PC-3 (cell line): ENCODE measurements around the gene NSMCE1. TPM values are rescaled to one million over a fixed set of nuclear protein-coding genes. Genes with fewer than 3 reads are reported as not detected.

Experiments used
- ATAC-seq: fragments of 200-7000 bp; cut with Tn5 transposase; 2 replicates; pipeline ENCODE4 v1.9.1; 2020; ENCODE audit warnings: mild to moderate bottlenecking, moderate library complexity
- BruUV-seq: library from RNA; stranded (reverse); fragments of 400-500 nt; replicated peaks from 2 replicates; lab custom pipeline; 2021; lab: Mats Ljungman, UMichigan
- CTCF ChIA-PET: fragments of 300-600 bp; sonication (Branson Sonifier 250); formaldehyde crosslinking; loops from one replicate; lab custom pipeline; 2022; ENCODE audit warnings: antibody characterized with exemption; lab: Charles Lee
- POLR2A ChIA-PET: fragments of 300-600 bp; sonication (Branson Sonifier 250); formaldehyde crosslinking; loops from one replicate; lab custom pipeline; 2022; ENCODE audit warnings: antibody characterized with exemption; ENCODE audit not compliant: unreplicated experiment; lab: Charles Lee
- DNase-seq: peaks from one replicate; pipeline ENCODE4 v3.0.0-alpha.2; 2015
- H2AFZ ChIP-seq: fragments of 300-600 bp; sonication (generic); 2 replicates; pipeline ENCODE4 v1.6.0; 2016; ENCODE audit warnings: antibody characterized with exemption, low read length
- H3F3A ChIP-seq: fragments of 300-600 bp; sonication (generic); one replicate; pipeline ENCODE4 v1.6.0; 2017; ENCODE audit warnings: antibody characterized with exemption, low read length, control low read depth, mild to moderate bottlenecking; ENCODE audit not compliant: unreplicated experiment
- H3K27ac ChIP-seq: fragments of 300-600 bp; sonication (generic); 2 replicates; pipeline ENCODE4 v1.5.1; 2016; ENCODE audit warnings: mild to moderate bottlenecking, low read length
- H3K27me3 ChIP-seq: fragments of 300-600 bp; sonication (generic); 2 replicates; pipeline ENCODE4 v1.6.1; 2016; ENCODE audit warnings: low read length, mixed read lengths
- H3K36me3 ChIP-seq: fragments of 300-600 bp; sonication (generic); 2 replicates; pipeline ENCODE4 v1.6.1; 2016; ENCODE audit warnings: low read depth, mixed run types, low read length, mixed read lengths
- H3K4me1 ChIP-seq: fragments of 300-600 bp; sonication (generic); 2 replicates; pipeline ENCODE4 v1.5.1; 2016; ENCODE audit warnings: low read length; ENCODE audit not compliant: insufficient read depth
- H3K4me2 ChIP-seq: fragments of 300-600 bp; sonication (generic); 2 replicates; pipeline ENCODE4 v1.6.0; 2016; ENCODE audit warnings: low read length
- H3K4me3 ChIP-seq: fragments of 300-600 bp; sonication (generic); 2 replicates; pipeline ENCODE4 v1.5.1; 2016; ENCODE audit warnings: mild to moderate bottlenecking, low read length, mixed read lengths
- H3K79me2 ChIP-seq: fragments of 300-600 bp; sonication (generic); 2 replicates; pipeline ENCODE4 v1.6.1; 2017; ENCODE audit warnings: low read length, mixed read lengths
- H3K9ac ChIP-seq: fragments of 300-600 bp; sonication (generic); 2 replicates; pipeline ENCODE4 v1.6.0; 2016; ENCODE audit warnings: mild to moderate bottlenecking, low read length
- H3K9me2 ChIP-seq: fragments of 300-600 bp; sonication (generic); replicated peaks from 2 replicates; pipeline ENCODE4 v1.6.1; 2016; ENCODE audit warnings: mixed run types, low read length, mixed read lengths
- H3K9me3 ChIP-seq: fragments of 300-600 bp; sonication (generic); 2 replicates; pipeline ENCODE4 v1.6.1; 2016; ENCODE audit warnings: low read length, mixed read lengths
- H4K20me1 ChIP-seq: fragments of 300-600 bp; sonication (generic); 2 replicates; pipeline ENCODE4 v1.6.1; 2016; ENCODE audit warnings: low read length, mixed read lengths
- CTCF ChIP-seq: fragments of 300-600 bp; sonication (generic); conservative IDR thresholded peaks from 2 replicates; pipeline ENCODE4 v1.5.1; 2017; ENCODE audit warnings: antibody characterized with exemption, low read depth, mild to moderate bottlenecking, low read length
- EZH2 ChIP-seq: fragments of 300-600 bp; sonication (generic); IDR thresholded peaks from one replicate; pipeline ENCODE4 v1.6.1; 2017; ENCODE audit warnings: antibody characterized with exemption, mild to moderate bottlenecking, low read length; ENCODE audit not compliant: unreplicated experiment
- EZH2phosphoT487 ChIP-seq: fragments of 300-600 bp; sonication (generic); IDR thresholded peaks from 2 replicates; pipeline ENCODE4 v1.6.1; 2018; ENCODE audit warnings: mild to moderate bottlenecking, antibody characterized with exemption, low read length, borderline replicate concordance
- intact Hi-C: fragments of 100-400 bp; cut with micrococcal nuclease; formaldehyde crosslinking; loops from 2 replicates; pipeline ENCODE4 v1.9.0; 2023
- total RNA-seq: library from RNA; depleted of rRNA; stranded (reverse); fragments of >200 nt; gene quantifications from 2 replicates; pipeline ENCODE4 v1.2.3, GENCODE V29; 2014

NSMCE1 gene
- total RNA-seq, 1 experiment from 2014 or later: 32.5 TPM

GRCh38 chr16:27313422-27314160 is 45.0 kb upstream of the NSMCE1 start, which contains the start of gene IL4R:
IL4R (plus strand) TSS chr16:27313974; CDS start chr16:27340204, 26,230 bp downstream.
- peaks cover 7% of the 10 kb centered on the region for H3F3A ChIP-seq
- H4K20me1 ChIP-seq: no peaks in the 10 kb centered on the region
- DNase-seq (peak; percentile 48), ATAC-seq (peak; percentile 39)
- no peaks in the 10 kb centered on the region for H3K9me2 ChIP-seq
- no peaks in the 10 kb centered on the region for H3K9me3 ChIP-seq
- BruUV-seq: no TSS peak
- H3K4me2 ChIP-seq: peak within 1 kb of the TSS; percentile 94
- H3K27ac ChIP-seq: peak within 1 kb of the TSS; percentile 98
- peak within 1 kb of the TSS; percentile 100 for H3K9ac ChIP-seq
- intact Hi-C loops: loop anchor here (5.0 to 10.0 kb wide), 2 partner anchors 49 to 76 kb away; partner anchors contain the start of gene NSMCE1
- H3K27me3 ChIP-seq: no peaks in the 10 kb centered on the region
- H2AFZ ChIP-seq: peak within 1 kb of the TSS; percentile 67
- H3K4me1 ChIP-seq: peaks cover 36% of the 10 kb centered on the region
- no peaks in the 10 kb centered on the region for H3K36me3 ChIP-seq
- peak within 1 kb of the TSS; percentile 93 for H3K4me3 ChIP-seq
- ChIA-PET POLR2A (no interaction called here), CTCF (no interaction called here)
- H3K79me2 ChIP-seq: peaks cover 44% of the 10 kb centered on the region
- TF ChIP-seq EZH2phosphoT487 (no peak), EZH2 (no peak)

- peak overlapping the region; percentile 98 for H3K27ac ChIP-seq
- ChIA-PET POLR2A (no interaction called here), CTCF (interaction anchor here (0.7 kb wide), 1 partner anchor 53 kb away, joined by 6 read pairs; no protein-coding TSS in a partner anchor)
- H4K20me1 ChIP-seq: no peaks in the 10 kb centered on the region
- H3K9me2 ChIP-seq: no peaks in the 10 kb centered on the region
- peaks cover 36% of the 10 kb centered on the region for H3K79me2 ChIP-seq
- 0 out of 2 replicates have a peak overlapping the region, but pooled peaks have one; percentile 67 for H2AFZ ChIP-seq
- ATAC-seq (no peak), DNase-seq (no peak)
- no peaks in the 10 kb centered on the region for H3K36me3 ChIP-seq
- intact Hi-C loops: loop anchor here (5.0 to 10.0 kb wide), 2 partner anchors 48 to 76 kb away; partner anchors contain the start of gene NSMCE1
- no peaks in the 10 kb centered on the region for H3K27me3 ChIP-seq
- H3K9ac ChIP-seq: peak overlapping the region; percentile 100
- TSS peak; percentile 71 for BruUV-seq
- no peaks in the 10 kb centered on the region for H3K9me3 ChIP-seq
- TF ChIP-seq CTCF (no peak), EZH2phosphoT487 (no peak), EZH2 (no peak)
- H3K4me3 ChIP-seq: peak overlapping the region; percentile 93
- H3F3A ChIP-seq: peaks cover 7% of the 10 kb centered on the region
- peak overlapping the region; percentile 94 for H3K4me2 ChIP-seq
- peaks cover 28% of the 10 kb centered on the region for H3K4me1 ChIP-seq
These were observed 44.2 kb upstream of the NSMCE1 start for GRCh38 chr16:27312580-27313421.

- DNase-seq (no peak), ATAC-seq (no peak)
- POLR2A ChIA-PET: no interaction called here
- H3K79me2 ChIP-seq: peaks cover 27% of the 10 kb centered on the region
- TF ChIP-seq EZH2phosphoT487: no peak
- TF ChIP-seq EZH2: no peak
- no peak for TF ChIP-seq CTCF
- no peaks in the 10 kb centered on the region for H3K36me3 ChIP-seq
- H3K27ac ChIP-seq: no peak overlapping the region
- intact Hi-C loops: loop anchor here (5.0 to 10.0 kb wide), 2 partner anchors 47 to 75 kb away; partner anchors contain the start of gene NSMCE1
- H4K20me1 ChIP-seq: no peaks in the 10 kb centered on the region
- BruUV-seq: no TSS peak
- H3K27me3 ChIP-seq: no peaks in the 10 kb centered on the region
- no peak overlapping the region for H3K9ac ChIP-seq
- no peak overlapping the region for H3K4me3 ChIP-seq
- H3K9me2 ChIP-seq: no peaks in the 10 kb centered on the region
- peaks cover 20% of the 10 kb centered on the region for H3K4me1 ChIP-seq
- no peaks in the 10 kb centered on the region for H3K9me3 ChIP-seq
- H3F3A ChIP-seq: peaks cover 7% of the 10 kb centered on the region
- no peak overlapping the region for H2AFZ ChIP-seq
- CTCF ChIA-PET: interaction anchor here (0.7 kb wide), 1 partner anchor 54 kb away, joined by 6 read pairs; no protein-coding TSS in a partner anchor
- H3K4me2 ChIP-seq: no peak overlapping the region
These were observed 43.3 kb upstream of the NSMCE1 start for GRCh38 chr16:27311897-27312303.
